ENCODE measurements around the gene CDK14.

CDK14 gene

DNA sequence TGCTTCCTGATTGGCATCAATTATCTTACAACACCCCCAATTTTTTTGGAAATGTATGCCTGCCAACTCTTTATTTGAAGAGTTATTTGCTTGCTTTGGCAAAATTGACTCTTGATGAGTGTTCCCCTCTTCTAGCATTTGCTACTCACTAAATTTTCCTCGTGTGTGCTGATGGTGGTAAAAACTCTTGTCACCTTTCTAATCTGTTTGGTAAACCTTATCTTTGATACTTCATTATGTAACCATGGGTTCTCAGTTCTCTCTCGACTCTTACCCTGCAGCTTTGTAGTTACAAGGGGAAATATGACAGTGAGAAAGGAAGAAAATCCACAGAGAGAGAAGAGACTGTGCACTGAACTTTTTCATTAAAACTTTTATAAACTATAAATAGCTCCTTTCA is 102.5 kb downstream of the CDK14 start:
- Mint-ChIP-seq H3K36me3 (ENCODE audit: low read depth) (no peaks in the 10 kb centered on the region), H3K27me3 (peaks cover 1% of the 10 kb centered on the region), H3K27ac (no peak overlapping the region), H3K4me1 (peaks cover 2% of the 10 kb centered on the region), H3K4me3 (no peak overlapping the region), H3K9me3 (peaks cover 6% of the 10 kb centered on the region)
- DNase-seq (no peak), ATAC-seq (no peak)

DNA sequence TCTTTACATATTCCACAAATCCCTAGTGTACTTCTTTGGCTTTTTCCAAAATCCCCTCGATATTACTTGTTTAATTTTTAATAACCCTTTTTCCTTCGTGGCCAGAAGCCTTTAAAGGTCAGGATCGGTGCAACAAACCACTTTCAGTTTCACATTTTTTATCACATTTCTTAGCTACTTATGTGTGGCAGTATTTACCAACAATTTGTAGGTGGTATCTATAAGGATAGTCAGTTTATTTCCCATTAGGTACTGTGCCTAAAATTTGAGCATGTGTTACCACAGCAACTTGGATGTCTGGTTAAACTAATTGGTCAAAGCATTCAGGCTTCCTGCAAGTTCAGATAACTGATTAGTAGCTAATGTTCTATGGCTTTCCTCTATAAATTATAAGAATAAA is 104.9 kb downstream of the CDK14 start:
- H3K4me3 Mint-ChIP-seq, result peak overlapping the region; percentile 39
- peaks cover 2% of the 10 kb centered on the region for H3K9me3 Mint-ChIP-seq
- no peak overlapping the region for H3K27ac Mint-ChIP-seq
- peaks cover 2% of the 10 kb centered on the region for H3K27me3 Mint-ChIP-seq
- H3K4me1 Mint-ChIP-seq, result peaks cover 4% of the 10 kb centered on the region
- DNase-seq (no peak), ATAC-seq (no peak)
- no peaks in the 10 kb centered on the region for H3K36me3 Mint-ChIP-seq (ENCODE audit: low read depth)

GRCh38 chr7:90701771-90702170 is 105.7 kb downstream of the CDK14 start:
- H3K36me3 Mint-ChIP-seq (ENCODE audit: low read depth), result no peaks in the 10 kb centered on the region
- peaks cover 4% of the 10 kb centered on the region for H3K4me1 Mint-ChIP-seq
- peaks cover 2% of the 10 kb centered on the region for H3K27me3 Mint-ChIP-seq
- no peak overlapping the region for H3K27ac Mint-ChIP-seq
- ATAC-seq (no peak), DNase-seq (no peak)
- no peak overlapping the region for H3K4me3 Mint-ChIP-seq
- H3K9me3 Mint-ChIP-seq, result no peaks in the 10 kb centered on the region

GRCh38 chr7:90705391-90706071 is 109.4 kb downstream of the CDK14 start:
- Mint-ChIP-seq H3K27ac (no peak overlapping the region), H3K4me3 (no peak overlapping the region), H3K27me3 (peaks cover 2% of the 10 kb centered on the region), H3K4me1 (peaks cover 11% of the 10 kb centered on the region), H3K9me3 (no peaks in the 10 kb centered on the region), H3K36me3 (ENCODE audit: low read depth) (no peaks in the 10 kb centered on the region)
- DNase-seq (no peak), ATAC-seq (no peak)

- ATAC-seq, result no peak
- Mint-ChIP-seq H3K4me1 (peaks cover 9% of the 10 kb centered on the region), H3K9me3 (no peaks in the 10 kb centered on the region), H3K4me3 (no peak overlapping the region), H3K36me3 (ENCODE audit: low read depth) (no peaks in the 10 kb centered on the region), H3K27ac (no peak overlapping the region), H3K27me3 (peaks cover 2% of the 10 kb centered on the region)
- no peak for DNase-seq
These were observed 110.1 kb downstream of the CDK14 start for GRCh38 chr7:90706072-90706716.

DNA sequence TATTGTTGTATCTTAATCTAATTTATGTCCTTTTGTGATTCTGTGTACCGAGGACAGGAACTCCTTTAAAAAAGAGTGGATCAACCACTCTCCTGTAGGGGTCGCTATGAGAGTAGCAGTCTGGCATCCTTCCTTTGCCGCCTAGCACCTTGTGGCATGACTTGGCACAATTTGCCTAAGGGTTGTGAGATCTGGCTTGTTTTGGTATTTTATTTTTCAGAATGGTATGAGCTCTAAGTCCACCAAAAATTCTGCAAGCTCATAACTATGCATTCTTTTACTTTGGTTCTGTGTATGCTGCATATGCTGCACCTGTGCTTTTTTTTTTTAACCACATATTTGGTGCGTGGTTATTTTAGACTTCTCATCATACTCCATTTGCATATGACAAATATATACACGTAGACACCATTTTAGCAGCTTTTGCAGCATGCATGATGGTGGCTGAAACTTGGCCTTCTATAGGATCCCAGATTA is 112.8 kb downstream of the CDK14 start:
- no peaks in the 10 kb centered on the region for H3K9me3 Mint-ChIP-seq
- DNase-seq, result peak; percentile 6
- ATAC-seq, result no peak
- peaks cover 2% of the 10 kb centered on the region for H3K27me3 Mint-ChIP-seq
- no peaks in the 10 kb centered on the region for H3K36me3 Mint-ChIP-seq (ENCODE audit: low read depth)
- H3K4me1 Mint-ChIP-seq, result peaks cover 9% of the 10 kb centered on the region
- no peak overlapping the region for H3K4me3 Mint-ChIP-seq
- H3K27ac Mint-ChIP-seq, result no peak overlapping the region

GRCh38 chr7:90709501-90710465 is 113.7 kb downstream of the CDK14 start:
- H3K27me3 Mint-ChIP-seq, result no peaks in the 10 kb centered on the region
- ATAC-seq (no peak), DNase-seq (no peak)
- peaks cover 9% of the 10 kb centered on the region for H3K4me1 Mint-ChIP-seq
- H3K9me3 Mint-ChIP-seq, result no peaks in the 10 kb centered on the region
- peak overlapping the region; percentile 59 for H3K27ac Mint-ChIP-seq
- H3K4me3 Mint-ChIP-seq, result peak overlapping the region; percentile 35
- H3K36me3 Mint-ChIP-seq (ENCODE audit: low read depth), result no peaks in the 10 kb centered on the region

- H3K27me3 Mint-ChIP-seq, result no peaks in the 10 kb centered on the region
- no peaks in the 10 kb centered on the region for H3K36me3 Mint-ChIP-seq (ENCODE audit: low read depth)
- ATAC-seq (no peak), DNase-seq (no peak)
- H3K9me3 Mint-ChIP-seq, result no peaks in the 10 kb centered on the region
- no peak overlapping the region for H3K4me3 Mint-ChIP-seq
- H3K27ac Mint-ChIP-seq, result no peak overlapping the region
- peaks cover 8% of the 10 kb centered on the region for H3K4me1 Mint-ChIP-seq
These were observed 114.3 kb downstream of the CDK14 start for GRCh38 chr7:90710466-90710850.

DNA sequence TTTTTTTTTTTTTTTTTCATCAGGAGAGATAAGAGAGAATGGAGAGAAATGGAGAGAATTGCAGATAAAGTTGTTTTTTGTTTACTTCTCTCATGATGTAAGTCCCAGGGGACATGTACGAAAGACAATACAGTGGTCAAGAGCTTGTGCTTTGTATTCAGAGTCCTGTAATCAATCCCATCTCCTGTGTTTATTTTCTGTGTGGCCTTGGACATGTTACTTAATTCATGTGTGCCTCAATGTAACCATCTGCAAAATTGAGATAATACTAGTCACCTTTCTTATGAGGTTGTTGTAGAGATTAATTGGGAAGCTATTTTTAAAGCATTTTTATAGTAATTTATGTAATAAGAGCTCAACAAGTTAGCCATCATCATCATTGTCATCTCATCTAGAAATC is 117.5 kb downstream of the CDK14 start:
- DNase-seq, result no peak
- Mint-ChIP-seq H3K4me1 (peaks cover 4% of the 10 kb centered on the region), H3K27me3 (no peaks in the 10 kb centered on the region), H3K27ac (no peak overlapping the region), H3K4me3 (no peak overlapping the region), H3K9me3 (no peaks in the 10 kb centered on the region), H3K36me3 (ENCODE audit: low read depth) (no peaks in the 10 kb centered on the region)
- ATAC-seq, result no peak

DNA sequence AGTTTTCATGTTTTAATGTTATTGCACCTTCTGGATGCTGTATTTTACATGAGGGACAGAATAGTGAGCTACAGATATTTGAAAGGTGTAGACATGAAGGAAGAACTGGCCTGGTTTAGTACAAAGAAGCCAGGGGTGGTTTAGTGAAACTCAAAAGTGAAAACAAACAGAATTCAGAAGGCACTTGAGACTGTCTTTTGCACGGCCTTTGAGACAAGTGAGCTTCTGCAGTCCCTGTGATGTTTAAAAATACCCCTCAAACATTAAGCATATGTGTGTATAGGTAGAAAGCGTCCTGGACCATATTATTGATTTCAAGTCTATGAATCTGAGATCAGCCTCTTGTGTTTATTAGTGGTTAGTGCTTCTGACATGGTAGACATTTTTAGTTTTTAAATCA is 118.9 kb downstream of the CDK14 start:
- H3K36me3 Mint-ChIP-seq (ENCODE audit: low read depth), result no peaks in the 10 kb centered on the region
- H3K4me1 Mint-ChIP-seq, result no peaks in the 10 kb centered on the region
- peak overlapping the region; percentile 3 for H3K27ac Mint-ChIP-seq

GRCh38 chr7:90717296-90718060 is 121.4 kb downstream of the CDK14 start:
- Mint-ChIP-seq H3K36me3 (ENCODE audit: low read depth) (no peaks in the 10 kb centered on the region), H3K4me3 (no peak overlapping the region), H3K27me3 (no peaks in the 10 kb centered on the region), H3K27ac (no peak overlapping the region), H3K4me1 (no peaks in the 10 kb centered on the region), H3K9me3 (no peaks in the 10 kb centered on the region)
- ATAC-seq (no peak), DNase-seq (no peak)

More for the DNA sequence above, 118.9 kb downstream of the CDK14 start:
- H3K9me3 Mint-ChIP-seq, result no peaks in the 10 kb centered on the region
- no peaks in the 10 kb centered on the region for H3K27me3 Mint-ChIP-seq
- ATAC-seq, result no peak
- H3K4me3 Mint-ChIP-seq, result no peak overlapping the region
- no peak for DNase-seq

DNA sequence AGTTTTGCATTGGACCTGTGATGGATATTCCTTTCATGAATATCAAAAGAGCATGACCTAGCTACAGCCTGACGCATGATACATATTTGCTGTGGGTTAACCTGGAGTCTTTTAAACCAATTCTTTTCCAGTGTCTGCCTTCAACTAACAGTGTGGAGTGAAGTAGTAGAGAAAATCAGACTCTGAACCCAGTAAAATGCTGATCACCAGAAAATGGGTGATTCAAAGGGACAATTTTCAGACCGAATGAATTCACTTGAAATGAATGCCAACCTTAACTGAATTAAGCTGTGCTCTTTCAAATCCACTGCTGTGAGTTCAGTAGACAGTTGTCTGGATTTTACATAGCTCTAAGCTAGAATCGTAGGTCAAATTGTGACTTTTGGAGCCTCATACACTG is 123.0 kb downstream of the CDK14 start:
- DNase-seq, result no peak
- no peak for ATAC-seq
- Mint-ChIP-seq H3K4me3 (no peak overlapping the region), H3K4me1 (no peaks in the 10 kb centered on the region), H3K9me3 (no peaks in the 10 kb centered on the region), H3K27ac (no peak overlapping the region), H3K36me3 (ENCODE audit: low read depth) (no peaks in the 10 kb centered on the region), H3K27me3 (no peaks in the 10 kb centered on the region)

DNA sequence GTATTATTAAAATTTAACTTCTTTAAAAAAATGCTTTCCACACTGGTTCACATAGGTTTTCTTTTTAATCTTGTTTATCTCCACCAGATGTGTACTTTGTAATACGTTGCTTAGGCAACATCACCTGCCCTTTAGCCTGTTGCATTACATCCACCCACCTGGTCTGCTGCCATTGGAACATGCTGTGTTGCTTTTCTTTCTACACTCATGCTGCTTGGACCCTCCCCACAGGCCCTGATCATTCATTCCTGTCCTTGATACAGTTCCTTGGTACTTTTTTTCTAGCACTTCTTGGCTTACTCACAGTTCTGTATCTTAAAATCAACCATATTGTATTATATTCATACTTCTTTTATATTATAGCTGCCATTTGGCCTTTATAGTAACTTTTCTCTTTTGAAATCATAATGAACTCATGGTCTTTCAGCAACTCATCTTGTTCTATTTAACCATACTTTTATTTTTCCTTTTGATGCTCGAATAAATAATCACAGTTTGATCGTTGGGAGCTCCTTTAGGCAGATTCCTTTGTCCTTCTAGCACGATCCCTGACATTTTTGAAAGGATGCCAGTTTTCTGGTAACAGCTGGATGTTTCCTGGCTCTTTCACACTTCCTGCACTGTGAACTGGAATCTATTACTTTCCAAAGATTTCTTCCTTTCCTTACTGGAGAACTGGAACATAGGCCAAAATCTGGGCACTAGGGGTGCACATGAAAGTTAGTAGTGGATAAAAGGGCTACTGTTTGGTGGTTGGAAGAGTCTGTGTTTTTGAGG is 125.1 kb downstream of the CDK14 start:
- no peak for ATAC-seq
- Mint-ChIP-seq H3K9me3 (no peaks in the 10 kb centered on the region), H3K4me3 (no peak overlapping the region), H3K27me3 (no peaks in the 10 kb centered on the region), H3K27ac (no peak overlapping the region), H3K4me1 (no peaks in the 10 kb centered on the region), H3K36me3 (ENCODE audit: low read depth) (no peaks in the 10 kb centered on the region)
- DNase-seq, result no peak
